ENCODE data around the gene PRDM2.

- TF ChIP-seq ARNTL (CRISPR knock-in tag; IDR thresholded peaks at IDR 0.05; ENCODE audit: borderline replicate concordance, low read depth): no peak
- TF ChIP-seq ZC3H10 (CRISPR knock-in tag; IDR thresholded peaks at IDR 0.05): no peak
- TF ChIP-seq, protein P1, sequence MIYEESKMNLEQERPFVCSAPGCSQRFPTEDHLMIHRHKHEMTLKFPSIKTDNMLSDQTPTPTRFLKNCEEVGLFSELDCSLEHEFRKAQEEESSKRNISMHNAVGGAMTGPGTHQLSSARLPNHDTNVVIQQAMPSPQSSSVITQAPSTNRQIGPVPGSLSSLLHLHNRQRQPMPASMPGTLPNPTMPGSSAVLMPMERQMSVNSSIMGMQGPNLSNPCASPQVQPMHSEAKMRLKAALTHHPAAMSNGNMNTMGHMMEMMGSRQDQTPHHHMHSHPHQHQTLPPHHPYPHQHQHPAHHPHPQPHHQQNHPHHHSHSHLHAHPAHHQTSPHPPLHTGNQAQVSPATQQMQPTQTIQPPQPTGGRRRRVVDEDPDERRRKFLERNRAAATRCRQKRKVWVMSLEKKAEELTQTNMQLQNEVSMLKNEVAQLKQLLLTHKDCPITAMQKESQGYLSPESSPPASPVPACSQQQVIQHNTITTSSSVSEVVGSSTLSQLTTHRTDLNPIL (CRISPR knock-in tag; IDR thresholded peaks at IDR 0.05; ENCODE audit: low read depth): no peak
- no peak for TF ChIP-seq BACH2 (CRISPR knock-in tag; IDR thresholded peaks at IDR 0.05; ENCODE audit: borderline replicate concordance)
- no peak for TF ChIP-seq PATZ1 (CRISPR knock-in tag; IDR thresholded peaks at IDR 0.05; ENCODE audit: borderline replicate concordance)
- no peak for TF ChIP-seq ZFP30 (CRISPR knock-in tag; IDR thresholded peaks at IDR 0.05)
These were observed 136.6 kb downstream of the PRDM2 start for GRCh38 chr1:13836631-13837030.

Data from SK-N-SH treated with all-trans-retinoic acid at 6 μM for 48 hours (cell line).